Midbrain (tissue), 1 donor: Measurements from ENCODE around the gene UVRAG.
"Not testable (repeated sequence)": the region's sequence is repeated elsewhere in the genome, so short reads cannot be mapped to it uniquely, and the experiment has no call there.

Source experiments
- DNase-seq: peaks from one replicate; lab custom pipeline; 2025; lab: John Stamatoyannopoulos, UW

UVRAG gene

GRCh38 chr11:76025817-76026216, 210.8 kb downstream of the UVRAG start:
- DNase-seq: no peak

GRCh38 chr11:76026281-76026680, 211.3 kb downstream of the UVRAG start:
- no peak for DNase-seq

- no peak for DNase-seq
These were observed 211.9 kb downstream of the UVRAG start for GRCh38 chr11:76026862-76027261.

- no peak for DNase-seq
These were observed 215.3 kb downstream of the UVRAG start for GRCh38 chr11:76030286-76030685.

- DNase-seq: no peak
These were observed 216.1 kb downstream of the UVRAG start for GRCh38 chr11:76030968-76031590.

GRCh38 chr11:76033699-76034098, 218.7 kb downstream of the UVRAG start:
- DNase-seq: no peak

GRCh38 chr11:76035020-76035419, 220.0 kb downstream of the UVRAG start:
- DNase-seq: no peak

- no peak for DNase-seq
These were observed 223.6 kb downstream of the UVRAG start for GRCh38 chr11:76038608-76039007.

GRCh38 chr11:76041208-76041607, 226.2 kb downstream of the UVRAG start:
- DNase-seq: no peak

GRCh38 chr11:76044750-76045320, 229.8 kb downstream of the UVRAG start:
- DNase-seq: no peak

- DNase-seq: no peak
These were observed 232.2 kb downstream of the UVRAG start for GRCh38 chr11:76047231-76047630.

GRCh38 chr11:76047766-76048165, 232.8 kb downstream of the UVRAG start:
- no peak for DNase-seq

- DNase-seq: no peak
These were observed 233.8 kb downstream of the UVRAG start for GRCh38 chr11:76048763-76049162.

- no peak for DNase-seq
These were observed 234.5 kb downstream of the UVRAG start for GRCh38 chr11:76049511-76049910.

- DNase-seq: no peak
These were observed 236.9 kb downstream of the UVRAG start for GRCh38 chr11:76051937-76052336.

GRCh38 chr11:76054330-76054729, 239.3 kb downstream of the UVRAG start:
- DNase-seq: no peak

GRCh38 chr11:76056876-76057275, 241.9 kb downstream of the UVRAG start:
- DNase-seq: no peak

- not testable (repeated sequence) for DNase-seq
These were observed 245.5 kb downstream of the UVRAG start for GRCh38 chr11:76060475-76061036.

GRCh38 chr11:76062733-76063132, 247.7 kb downstream of the UVRAG start:
- DNase-seq: no peak

GRCh38 chr11:76064192-76064591, 249.2 kb downstream of the UVRAG start:
- no peak for DNase-seq

GRCh38 chr11:76067099-76067498, 252.1 kb downstream of the UVRAG start:
- no peak for DNase-seq

GRCh38 chr11:76069001-76069400, 254.0 kb downstream of the UVRAG start:
- no peak for DNase-seq

- no peak for DNase-seq
These were observed 256.1 kb downstream of the UVRAG start for GRCh38 chr11:76071090-76071489.

GRCh38 chr11:76073724-76074123, 258.7 kb downstream of the UVRAG start:
- no peak for DNase-seq
